HG02798 (cell line): Measurements from ENCODE around the gene SORL1.

Experiments
- ATAC-seq: cut with Tn5 transposase; IDR thresholded peaks from one replicate; pipeline ENCODE4 v1.9.1; 2021; ENCODE audit warnings: mild to moderate bottlenecking; ENCODE audit not compliant: unreplicated experiment, poor library complexity

The SORL1 gene

DNA sequence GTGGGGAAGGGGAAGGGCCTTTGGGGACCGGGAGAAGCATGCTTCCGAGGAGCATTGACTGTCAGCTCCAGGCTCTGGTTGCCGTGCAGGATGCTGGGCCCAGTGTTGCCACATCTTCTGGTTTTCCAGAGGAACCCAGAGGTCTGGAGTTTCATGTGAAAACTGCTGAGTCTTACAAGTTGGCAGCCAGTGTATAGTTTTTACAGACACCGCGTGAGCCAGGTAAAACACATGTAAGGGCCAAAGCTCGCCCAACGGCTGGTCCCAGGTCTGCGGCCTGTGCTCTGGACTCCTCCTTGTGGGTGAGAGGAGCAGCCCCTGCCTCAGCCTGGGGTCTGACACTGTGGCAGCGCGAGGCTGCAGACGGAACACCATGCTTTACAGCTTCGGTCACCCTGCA, 19.1 kb downstream of the SORL1 start:
- no peak for ATAC-seq

GRCh38 chr11:121472312-121472711, 20.2 kb downstream of the SORL1 start:
- no peak for ATAC-seq

GRCh38 chr11:121473064-121473777, 21.1 kb downstream of the SORL1 start:
- ATAC-seq = no peak

GRCh38 chr11:121474680-121475079, 22.6 kb downstream of the SORL1 start:
- no peak for ATAC-seq

DNA sequence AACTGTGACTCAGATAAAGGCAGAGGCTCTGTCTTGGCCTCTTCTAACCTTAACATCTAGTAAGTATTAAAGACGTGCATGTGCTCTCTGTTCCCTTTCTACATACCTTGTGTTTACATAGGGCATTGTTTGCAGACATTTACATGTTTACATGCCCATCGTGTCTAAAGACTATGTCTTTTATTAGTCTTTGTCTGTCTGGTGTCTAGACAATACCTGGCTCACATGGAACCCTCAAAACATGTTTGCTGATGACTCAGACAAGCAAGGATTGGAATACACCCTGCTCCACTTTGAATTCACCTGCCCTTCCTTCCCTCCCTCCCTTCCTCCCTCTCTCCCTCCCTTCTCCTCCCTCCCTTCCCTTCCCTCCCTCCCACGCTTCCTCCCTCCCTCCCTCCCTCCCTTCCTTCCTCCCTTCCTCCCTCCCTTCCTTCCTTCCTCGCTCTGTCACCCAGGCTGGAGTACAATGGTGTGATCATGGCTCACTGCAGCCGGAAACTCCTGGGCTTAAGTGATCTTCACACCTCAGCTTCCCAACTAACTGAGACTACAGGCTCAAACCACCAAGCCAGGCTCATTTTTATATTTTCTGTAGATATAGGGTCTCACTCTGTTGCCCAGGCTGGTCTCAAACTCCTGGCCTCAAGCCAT, 24.4 kb downstream of the SORL1 start:
- ATAC-seq = no peak

DNA sequence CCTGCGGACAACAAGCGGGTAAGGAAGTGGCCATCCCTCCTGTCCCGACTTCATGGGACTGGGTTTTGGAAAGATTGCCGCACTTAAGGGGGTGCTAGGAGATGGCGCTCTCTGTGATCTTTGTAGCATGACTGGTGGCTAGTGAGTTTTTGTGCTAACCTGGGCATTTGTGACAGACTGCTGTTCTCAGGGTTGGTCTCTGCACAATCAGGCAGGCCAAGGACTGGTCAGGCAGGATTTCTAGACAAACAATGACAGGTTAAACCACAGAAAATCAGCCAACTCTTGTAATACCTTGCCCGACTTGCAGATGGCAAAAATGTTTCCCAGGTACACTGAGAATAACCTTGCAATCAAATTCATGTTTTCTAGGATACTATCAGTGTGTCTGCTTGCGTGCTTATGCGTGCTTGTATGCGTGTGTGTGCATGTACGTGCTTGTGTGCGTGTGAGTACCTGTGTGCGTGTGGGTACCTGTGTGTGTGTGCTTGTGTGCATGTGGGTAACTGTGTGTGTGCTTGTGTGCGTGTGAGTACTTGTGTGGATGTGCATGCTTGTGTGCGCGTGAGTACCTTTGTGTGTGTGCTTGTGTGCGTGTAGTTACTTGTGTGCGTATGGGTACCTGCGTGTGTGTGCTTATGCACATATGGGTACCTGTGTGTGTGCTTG, 26.2 kb downstream of the SORL1 start:
- no peak for ATAC-seq

DNA sequence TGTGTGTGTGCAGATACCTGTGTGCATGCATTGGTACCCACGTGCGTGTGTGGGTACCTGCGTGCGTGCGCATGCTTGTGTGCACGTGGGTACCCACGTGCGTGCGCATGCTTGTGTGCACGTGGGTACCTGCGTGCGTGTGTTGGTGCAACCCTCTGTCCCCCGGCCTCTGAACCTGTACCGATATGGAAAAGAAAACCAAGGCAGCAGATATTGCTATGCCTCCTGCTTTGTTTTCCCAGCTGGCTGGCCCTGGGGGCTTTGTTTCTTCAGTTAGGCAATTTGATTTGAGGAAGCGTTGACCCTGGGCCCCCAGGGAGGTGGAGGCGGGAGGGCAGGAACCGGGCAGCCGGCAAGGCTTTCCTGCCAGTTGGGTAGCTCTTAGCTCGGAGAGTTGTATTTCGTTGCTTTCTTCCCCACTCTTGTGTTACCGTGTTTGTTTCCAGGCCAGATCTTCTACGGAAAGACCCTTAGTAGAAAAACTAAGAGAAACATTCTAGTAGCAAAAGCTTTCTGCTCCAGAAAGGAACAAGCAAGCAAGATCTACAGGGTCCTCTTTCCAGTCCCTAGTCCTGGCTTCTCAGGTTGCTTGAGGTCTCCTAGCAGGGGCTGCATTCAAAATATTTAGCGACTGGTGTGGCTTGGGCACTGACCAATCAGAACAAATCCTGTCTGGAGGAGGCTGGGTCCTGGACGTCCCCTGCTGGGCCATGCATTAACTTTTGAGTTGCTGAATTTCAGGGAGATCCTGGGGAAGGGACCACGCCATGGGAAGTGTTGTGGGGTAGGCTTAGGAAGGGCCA, 27.0 kb downstream of the SORL1 start:
- ATAC-seq = no peak

- ATAC-seq = no peak
Observed at GRCh38 chr11:121479698-121480238, 27.7 kb downstream of the SORL1 start.

- ATAC-seq = peak; percentile 52
Observed at GRCh38 chr11:121481484-121482230, 29.5 kb downstream of the SORL1 start.

DNA sequence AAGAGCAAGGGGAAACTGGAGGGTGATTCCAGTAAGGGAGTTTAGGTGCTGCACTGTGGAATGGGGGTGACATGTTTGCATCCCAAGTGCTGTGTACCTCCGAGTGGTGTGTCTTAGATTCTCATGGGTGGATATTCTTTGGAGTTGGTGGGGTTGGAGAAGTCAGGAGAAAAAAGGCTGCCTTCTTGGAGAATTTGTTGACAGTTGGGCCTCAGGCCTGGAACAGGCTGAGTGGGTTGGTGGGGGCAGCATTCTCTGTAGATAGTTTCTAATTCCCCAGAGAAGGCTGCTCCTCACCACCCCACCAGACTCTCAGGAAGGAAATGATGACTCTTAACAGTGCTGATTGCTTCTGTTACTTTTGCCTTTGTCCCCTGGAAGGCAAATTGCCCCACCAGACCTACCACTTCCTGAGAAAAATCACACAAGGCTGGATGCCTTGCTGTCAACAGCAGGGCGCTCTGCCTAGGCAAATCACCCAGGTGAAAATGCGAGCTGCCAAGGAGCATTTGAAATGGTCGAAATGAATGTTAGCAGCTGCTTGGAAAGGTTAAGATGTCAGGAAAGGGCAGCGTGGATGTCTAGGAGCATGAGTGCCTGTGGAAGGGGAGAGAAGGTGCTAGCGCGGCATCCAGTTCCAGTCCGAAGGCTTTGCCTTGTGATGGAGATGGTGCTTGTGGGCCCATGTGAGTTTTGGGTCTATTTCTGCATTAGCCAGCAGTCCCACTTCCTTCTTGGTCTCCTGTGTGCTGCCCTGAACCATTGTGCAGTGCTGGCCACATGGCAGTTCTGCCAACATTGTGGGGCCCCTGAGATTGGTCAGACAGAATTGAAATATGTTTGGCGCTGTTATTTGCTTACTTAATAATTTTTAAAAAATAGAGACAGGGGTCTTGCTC, 30.4 kb downstream of the SORL1 start:
- peak; percentile 81 for ATAC-seq

GRCh38 chr11:121483805-121484480, 31.8 kb downstream of the SORL1 start:
- ATAC-seq = no peak

DNA sequence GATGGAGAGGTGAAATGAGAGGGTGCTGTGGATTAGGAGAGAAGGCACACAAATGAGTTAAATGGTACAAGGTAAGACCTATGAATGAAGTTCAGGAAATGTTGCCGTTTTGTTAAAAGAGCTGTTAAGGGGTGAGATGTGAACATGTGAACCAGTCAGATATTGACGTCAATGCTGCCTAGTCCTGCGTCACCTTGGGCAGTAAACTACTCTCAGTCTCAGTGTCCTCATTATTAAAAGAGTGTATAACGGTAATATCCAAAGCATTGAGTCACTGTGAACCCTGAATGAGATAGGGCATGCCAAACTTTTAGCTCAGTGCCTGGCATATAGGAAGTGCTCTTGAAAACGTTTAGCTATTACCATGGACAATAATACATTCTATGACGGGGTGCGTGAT, 33.1 kb downstream of the SORL1 start:
- ATAC-seq = no peak

DNA sequence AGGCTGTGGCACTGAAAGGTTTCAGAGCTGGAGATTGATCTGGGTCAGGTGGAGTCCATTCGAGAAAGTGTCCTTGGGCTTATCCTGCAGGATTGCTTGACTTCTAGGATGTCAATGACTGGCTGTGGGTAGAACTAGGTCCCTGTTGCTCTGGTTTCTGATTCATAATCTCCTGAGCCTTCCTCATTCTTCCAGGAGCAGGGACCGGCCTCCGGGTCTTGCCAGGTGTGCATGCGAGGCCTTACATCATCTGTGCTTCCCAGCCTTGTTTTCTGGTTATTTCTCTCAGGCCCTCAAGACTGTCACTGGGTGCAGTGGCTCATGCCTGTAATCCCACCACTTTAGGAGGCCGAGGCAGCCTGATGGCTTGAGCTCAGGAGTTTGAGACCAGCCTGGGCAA, 33.9 kb downstream of the SORL1 start:
- no peak for ATAC-seq

DNA sequence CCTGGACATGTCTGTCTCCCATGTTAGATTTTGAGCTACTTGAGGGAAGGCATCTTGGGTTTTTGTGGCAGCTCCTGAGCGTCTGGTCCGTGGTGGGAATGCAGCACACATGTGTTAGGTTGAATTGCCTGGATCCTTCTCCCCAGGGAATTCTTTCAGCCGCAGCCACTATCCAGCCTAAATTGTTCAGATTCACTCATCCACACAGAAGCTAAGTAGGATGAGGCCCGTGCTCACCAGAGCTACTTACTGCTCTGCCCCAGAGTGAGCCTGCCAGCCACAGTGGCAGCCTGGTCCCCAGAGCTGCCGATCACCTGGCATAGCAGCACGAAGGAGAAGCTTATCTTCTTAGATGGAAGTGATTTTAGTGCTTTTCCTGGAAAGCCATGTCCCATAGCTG, 35.1 kb downstream of the SORL1 start:
- ATAC-seq = no peak

DNA sequence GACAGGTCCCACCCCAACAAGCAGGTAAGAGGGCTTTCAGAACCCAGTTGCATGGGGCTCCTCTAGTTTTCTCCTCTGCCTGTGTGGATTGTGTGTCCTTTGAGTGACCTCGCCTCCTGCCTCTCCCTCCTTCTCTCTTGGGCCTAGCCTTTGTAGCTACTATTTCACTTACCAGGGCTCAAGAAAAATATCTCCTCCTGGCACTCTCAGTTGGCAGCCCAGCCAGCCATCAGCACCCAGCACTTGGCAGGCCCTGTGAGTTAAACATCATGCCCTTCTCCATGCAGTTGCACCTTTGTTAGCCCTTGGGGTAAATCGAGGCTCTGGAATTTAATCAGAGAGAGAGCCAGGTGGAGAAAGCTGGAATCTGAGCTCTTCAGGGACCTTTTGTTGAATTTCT, 36.1 kb downstream of the SORL1 start:
- ATAC-seq = no peak

DNA sequence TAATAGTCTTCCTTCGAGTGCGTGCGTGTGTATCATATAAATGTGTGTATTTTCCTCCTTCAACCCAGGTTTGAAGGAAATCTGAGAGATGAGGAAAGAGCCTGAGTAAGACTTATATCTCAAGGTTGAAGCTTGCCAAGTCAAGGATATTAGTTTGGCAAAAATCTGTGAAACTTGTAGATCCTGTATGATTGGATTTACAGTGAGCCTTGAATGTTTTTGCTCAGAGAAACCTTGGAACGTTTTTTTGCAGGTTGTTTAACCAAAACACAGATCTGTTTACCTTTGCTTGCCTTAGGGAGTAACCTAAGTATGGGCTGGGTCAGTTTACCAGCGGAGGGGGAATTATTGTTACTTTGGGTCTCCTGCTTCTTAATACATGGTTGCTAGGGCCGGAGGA, 36.5 kb downstream of the SORL1 start:
- no peak for ATAC-seq

GRCh38 chr11:121489823-121490222, 37.7 kb downstream of the SORL1 start:
- no peak for ATAC-seq

GRCh38 chr11:121494355-121495099, 42.4 kb downstream of the SORL1 start:
- peak; percentile 72 for ATAC-seq
